NOMO-1 (cell line): Measurements from ENCODE around the gene CLCN6.
"Not testable (repeated sequence)": the region's sequence is repeated elsewhere in the genome, so short reads cannot be mapped to it uniquely, and the experiment has no call there.

ENCODE experiments used
- DNase-seq, 2 experiments: peaks; one replicate each; lab custom pipeline; 2025; ENCODE audit not compliant: unreplicated experiment in 2 of 2; lab: John Stamatoyannopoulos, UW

CLCN6 gene

GRCh38 chr1:11794446-11795237, 11.3 kb upstream of the CLCN6 start:
- no peak for DNase-seq

DNA sequence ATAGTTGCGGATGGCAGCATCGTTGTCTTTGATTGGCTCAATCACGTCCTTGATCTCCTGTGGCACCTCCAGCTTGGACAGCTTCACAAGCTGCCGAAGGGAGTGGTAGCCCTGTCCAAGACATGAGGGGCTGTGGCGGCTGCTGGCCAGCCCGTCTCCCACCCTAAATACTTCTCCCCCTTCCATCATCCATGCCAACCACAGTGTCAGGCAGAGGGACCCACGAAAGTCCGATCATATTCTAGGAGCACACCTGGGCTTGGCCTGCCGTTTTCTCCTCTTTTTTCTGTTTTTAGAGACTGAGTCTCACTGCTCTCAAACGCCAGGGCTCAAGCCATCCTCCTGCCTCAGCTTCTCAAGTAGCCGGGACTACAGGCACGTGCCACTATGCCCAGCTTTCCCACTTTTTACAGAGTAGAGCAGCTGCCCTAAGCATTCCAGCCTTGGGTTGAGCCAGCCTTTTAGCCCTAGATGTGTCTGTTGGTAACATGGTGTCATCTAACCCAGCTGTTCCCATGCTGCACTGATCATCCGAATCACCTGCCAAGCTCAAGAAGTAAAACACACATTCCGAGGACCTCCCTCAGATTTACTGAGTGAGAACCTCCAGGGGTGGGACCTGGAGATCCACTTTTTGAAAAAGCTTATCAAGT, 10.6 kb upstream of the CLCN6 start:
- no peak for DNase-seq

GRCh38 chr1:11796036-11796828, 9.8 kb upstream of the CLCN6 start:
- no peak for DNase-seq

DNA sequence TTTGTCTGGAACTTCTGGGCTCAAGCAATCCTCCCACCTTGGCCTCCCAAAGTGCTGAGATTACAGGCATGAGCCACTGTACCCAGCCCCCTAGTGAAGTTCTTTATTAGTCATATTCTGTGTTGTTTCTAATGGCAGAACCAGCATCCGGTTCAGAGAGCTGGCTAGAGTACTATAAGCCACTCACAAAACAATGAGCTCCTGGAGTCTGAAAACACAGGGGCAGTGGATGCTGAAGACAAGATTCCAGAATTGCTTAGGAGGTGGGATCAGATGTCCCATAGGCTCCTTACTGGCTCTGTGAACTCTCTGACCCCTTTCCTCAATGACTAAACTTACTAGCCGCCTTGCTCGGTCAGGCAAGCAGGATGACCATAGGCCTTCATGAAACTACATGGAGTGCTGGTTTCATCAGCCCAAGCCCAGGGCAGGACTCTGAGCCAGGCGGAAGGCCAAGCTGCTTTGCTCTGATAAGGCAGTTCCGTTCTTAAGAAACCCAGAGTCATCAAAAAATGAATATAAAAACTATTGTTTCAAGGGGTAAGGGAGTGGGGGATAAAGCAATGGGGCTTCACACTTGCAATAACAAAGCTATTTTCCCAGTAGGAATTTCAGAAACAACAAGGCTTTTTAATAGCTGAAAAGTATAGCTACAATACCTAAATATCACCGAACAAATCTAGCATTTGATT, 8.3 kb upstream of the CLCN6 start:
- DNase-seq, result no peak

DNA sequence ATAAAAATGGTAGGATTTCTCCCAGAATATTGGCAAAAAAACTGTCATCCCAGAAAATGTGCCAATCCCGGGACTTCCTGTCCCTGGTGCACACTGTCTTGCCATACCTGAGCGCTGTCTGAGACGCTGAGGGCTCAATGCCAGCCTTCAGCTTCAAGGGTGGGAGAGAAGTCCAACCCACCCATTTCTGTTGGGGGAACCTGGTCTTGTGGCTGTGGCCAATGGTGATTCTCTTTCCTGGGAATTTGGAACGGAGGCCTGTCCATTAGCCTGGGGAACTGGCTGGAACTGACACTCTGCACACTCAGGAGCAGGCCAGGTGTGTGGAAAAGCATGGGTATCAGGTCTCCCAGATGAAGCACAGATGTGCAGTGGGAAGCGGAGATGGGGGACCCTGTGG, 6.9 kb upstream of the CLCN6 start:
- no peak for DNase-seq

- no peak for DNase-seq
Measured at GRCh38 chr1:11799896-11800295, 6.1 kb upstream of the CLCN6 start.

GRCh38 chr1:11800391-11800755, 5.6 kb upstream of the CLCN6 start:
- no peak for DNase-seq

DNA sequence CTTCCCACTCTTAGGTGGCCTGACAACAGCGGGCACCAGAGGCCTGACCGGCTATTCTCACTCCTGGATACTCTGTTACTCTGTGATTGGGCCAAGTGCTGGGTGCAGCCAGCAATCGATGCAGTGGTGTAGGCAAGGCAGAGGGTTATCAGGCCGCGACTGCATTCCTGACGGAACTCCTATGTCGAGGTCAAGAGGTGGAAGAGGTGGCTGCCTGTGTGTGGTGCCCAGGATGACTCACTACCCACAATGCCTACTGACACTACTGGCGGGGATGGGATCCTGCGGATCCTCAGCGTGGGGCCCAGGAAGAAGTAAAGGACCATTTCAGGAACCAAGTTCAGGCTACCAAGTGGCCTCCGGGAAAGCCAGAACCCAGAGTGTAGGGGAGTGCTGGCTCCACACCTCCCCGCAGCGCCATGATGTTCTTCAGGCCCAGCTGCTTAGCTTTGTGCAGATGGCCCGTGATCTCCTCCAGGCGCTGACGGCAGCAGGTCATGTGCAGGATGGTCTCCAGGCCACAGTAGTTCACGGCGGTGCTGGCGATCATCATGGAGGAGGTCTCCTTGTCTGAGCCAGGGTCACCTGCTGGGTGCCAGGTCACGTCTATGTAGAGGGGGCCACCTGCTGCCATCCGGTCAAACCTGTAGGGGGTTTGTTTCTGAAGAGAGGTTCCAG, 5.1 kb upstream of the CLCN6 start:
- DNase-seq, result no peak

- peak in 1 of 2 experiments; percentile 2 for DNase-seq
Measured at GRCh38 chr1:11802616-11802972, 3.4 kb upstream of the CLCN6 start.

DNA sequence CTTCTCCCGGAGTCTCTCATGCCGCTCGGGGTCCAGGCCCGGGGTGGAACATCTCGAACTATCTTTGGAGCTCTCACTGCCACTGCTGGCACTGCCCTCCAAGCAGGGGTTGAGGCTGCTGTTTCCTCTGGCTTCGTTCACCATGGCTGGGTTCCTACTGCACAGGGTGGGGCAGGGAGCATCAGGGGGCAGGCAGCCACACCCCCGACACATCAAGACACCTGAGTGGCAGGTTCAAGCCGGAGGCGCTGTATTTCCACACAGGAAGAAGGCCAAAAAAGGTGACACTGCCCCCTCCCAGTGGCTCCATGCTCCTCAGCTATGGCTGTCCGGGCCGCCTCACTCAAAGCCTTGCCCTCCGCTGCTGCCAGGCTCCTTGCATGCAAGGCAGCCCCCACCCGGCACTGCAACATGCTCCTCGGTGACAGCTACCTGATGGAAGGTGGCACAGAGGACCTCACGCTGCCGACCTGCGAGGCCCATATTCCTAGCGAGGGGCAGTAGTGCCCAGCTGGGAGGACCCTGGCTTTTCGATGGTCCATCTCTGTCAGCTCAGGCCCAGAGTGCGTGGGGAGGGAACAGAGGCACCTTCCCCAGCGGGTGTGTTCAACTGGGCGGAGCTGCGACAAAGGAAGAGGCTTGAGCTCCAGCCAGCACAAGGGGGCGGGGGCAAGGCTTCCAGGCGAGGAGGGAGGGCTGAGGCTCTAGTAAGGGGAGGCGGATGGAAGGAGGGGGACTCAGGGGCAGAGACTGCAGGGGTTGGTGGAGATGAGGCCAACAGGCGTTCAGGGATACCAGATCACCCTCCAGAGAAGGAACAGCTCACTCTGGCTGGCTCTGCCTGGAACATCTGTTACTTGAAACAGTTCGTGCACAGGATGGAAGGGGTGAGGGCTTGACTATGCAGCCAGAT, 2.8 kb upstream of the CLCN6 start:
- DNase-seq, result peak; percentile 84 to 85

GRCh38 chr1:11803924-11804665, 1.9 kb upstream of the CLCN6 start:
- DNase-seq, result not testable (repeated sequence)

- peak in 1 of 2 experiments; percentile 10 for DNase-seq
Measured at GRCh38 chr1:11804666-11805421, 1.1 kb upstream of the CLCN6 start.

DNA sequence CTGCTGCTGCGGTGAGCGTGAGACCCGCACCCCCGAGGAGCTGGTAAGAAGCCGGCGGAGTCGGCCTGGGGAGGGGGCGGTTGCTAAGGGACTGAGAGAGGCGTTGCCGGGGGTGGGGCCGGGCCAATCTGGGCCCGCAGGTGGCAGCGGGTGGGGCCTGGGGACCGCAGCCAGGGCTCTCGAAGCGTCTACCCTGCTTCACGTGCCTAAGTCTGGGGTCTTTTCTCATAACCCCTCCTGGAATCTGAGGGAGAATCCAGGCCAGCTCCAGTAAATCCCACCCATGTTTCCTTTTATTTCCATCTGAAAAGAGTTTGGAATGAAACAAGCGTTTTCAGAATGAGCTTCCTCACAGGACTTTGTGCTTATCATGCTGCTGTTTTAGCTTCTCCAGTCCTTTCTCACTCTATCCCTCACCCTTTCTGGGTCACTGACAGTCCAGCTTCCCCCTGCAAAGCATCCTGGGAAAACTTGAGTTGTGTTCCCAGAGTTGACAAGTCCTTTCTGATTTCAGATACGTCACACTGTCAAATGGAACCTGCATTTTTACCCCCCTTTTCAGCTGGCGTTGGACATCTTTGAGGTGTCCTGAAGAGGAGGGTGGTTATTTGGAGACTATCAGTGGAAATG, 431 bp downstream of the CLCN6 start:
- peak; percentile 75 to 81 for DNase-seq

- DNase-seq, result no peak
Measured at GRCh38 chr1:11807133-11807532, 1.1 kb downstream of the CLCN6 start.

DNA sequence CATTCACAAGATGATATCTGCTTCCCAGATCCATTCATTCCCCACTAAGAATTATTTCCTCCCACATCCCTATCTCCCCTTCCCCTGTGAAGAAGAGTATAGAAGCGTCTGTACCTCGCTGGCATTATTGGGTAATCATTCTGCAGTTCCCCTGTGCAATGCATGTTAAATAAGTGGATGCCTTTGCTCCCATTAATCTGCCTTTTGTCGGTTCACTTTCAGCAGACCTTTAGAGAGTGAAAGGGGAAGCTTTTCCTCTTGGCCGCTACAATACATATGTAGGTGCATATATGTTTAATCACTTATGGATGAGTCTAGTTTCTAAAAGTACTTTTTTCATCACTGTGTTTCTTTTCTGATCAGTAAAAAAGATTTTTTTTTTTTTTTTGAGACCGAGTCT, 7.0 kb downstream of the CLCN6 start:
- peak; percentile 42 to 77 for DNase-seq

DNA sequence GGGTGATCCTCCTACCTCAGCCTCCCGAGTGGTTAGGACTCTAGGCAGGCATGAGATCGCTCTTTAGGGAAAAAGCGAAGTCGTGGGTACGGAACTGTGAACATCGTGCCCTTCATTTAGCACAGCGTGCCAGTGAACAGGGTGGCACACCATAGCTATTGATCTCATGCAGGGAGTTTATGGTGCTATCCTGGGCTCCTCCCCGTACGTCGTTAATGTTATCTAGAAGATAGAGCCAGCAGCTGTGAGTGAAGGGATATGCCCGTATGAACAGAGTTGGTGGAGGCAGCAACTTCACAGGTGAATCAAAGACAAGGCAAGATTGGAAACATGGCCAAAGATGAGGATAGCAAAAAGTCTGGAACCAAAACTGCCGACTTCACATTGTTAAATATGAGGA, 11.2 kb downstream of the CLCN6 start:
- DNase-seq, result no peak

DNA sequence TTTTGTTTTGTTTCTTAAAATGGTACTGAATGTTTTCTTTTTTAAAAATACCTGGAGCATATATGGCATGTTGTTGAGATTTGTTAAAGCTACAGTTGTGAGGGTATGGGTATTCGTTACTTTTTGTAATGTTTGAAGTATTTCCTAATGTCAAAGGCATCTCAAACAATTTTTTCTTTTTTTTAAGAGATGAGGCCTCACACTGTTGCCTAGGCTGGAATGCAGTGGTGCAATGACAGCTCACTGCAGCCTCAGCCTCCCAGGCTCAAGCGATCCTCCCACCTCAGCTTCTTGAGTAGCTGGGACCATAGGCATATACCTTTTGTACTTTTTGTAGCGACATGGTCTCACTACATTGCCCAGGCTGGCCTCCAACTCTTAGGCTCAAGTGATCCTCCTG, 16.1 kb downstream of the CLCN6 start:
- no peak for DNase-seq
